ENCODE data around the gene PLEKHA7.

GRCh38 chr11:16832193-16832539, 182.0 kb downstream of the PLEKHA7 start:
- no peak for TF ChIP-seq CTCF (IDR thresholded peaks at IDR 0.05; ENCODE audit: low read depth, low read length, poor library complexity, severe bottlenecking)
- no peak for TF ChIP-seq EZH2phosphoT487 (IDR thresholded peaks at IDR 0.05; ENCODE audit: borderline replicate concordance, low read length)

Measured in DOHH2 (cell line).